DMS 273 treated with DMSO at 0.1 percent for 48 hours (cell line): ENCODE results near the gene PSMF1.
"Not testable (repeated sequence)": the region's sequence is repeated elsewhere in the genome, so short reads cannot be mapped to it uniquely, and the experiment has no call there.

Experiments
- DNase-seq: peaks from one replicate; lab custom pipeline; 2025; lab: John Stamatoyannopoulos, UW

Gene PSMF1

GRCh38 chr20:1215386-1216170, 97.2 kb downstream of the PSMF1 start:
- DNase-seq, result no peak

DNA sequence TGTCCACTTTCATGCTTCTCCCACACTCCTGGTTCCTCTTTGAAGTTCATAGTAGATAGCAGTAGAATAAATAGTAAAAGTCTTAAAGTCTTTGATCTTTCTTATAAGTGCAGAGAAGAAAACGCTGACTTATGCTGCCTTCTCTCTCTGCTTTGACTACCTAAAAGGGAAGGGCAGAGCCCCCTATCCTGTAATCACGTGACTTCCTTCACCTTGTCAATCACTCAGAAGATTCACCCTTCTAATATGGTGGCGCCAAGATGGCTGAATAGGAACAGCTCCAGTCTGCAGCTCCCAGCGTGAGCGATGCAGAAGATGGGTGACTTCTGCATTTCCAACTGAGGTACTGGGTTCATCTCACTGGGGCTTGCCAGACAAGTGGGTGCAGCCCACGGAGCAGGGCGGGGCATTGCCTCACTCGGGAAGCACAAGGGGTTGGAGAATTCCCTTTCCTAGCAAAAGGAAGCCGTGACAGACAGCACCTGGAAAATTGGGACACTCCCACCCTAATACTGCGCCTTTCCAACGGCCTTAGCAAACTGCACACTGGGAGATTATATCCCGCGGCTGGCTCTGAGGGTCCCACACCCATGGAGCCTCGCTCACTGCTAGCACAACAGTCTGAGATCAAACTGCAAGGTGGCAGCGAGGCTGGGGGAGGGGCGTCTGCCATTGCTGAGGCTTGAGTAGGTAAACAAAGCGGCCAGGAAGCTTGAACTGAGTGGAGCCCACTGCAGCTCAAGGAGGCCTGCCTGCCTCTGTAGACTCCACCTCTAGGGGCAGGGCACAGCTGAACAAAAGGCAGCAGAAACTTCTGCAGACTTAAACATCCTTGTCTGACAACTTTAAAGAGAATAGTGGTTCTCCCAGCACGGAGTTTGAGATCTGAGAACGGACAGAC, 98.4 kb downstream of the PSMF1 start:
- DNase-seq, result not testable (repeated sequence)
